Urothelium cell line (cell line): ENCODE measurements around the gene RHBDL3.

ENCODE experiments used
- DNase-seq: peaks from one replicate; pipeline ENCODE4 v3.0.0; 2011; ENCODE audit warnings: low spot score, mixed read lengths
- FAIRE-seq: peaks from 2 replicates; lab custom pipeline; 2011; peaks lifted over from hg19 to GRCh38; lab: Jason Lieb, UNC

Gene RHBDL3

DNA sequence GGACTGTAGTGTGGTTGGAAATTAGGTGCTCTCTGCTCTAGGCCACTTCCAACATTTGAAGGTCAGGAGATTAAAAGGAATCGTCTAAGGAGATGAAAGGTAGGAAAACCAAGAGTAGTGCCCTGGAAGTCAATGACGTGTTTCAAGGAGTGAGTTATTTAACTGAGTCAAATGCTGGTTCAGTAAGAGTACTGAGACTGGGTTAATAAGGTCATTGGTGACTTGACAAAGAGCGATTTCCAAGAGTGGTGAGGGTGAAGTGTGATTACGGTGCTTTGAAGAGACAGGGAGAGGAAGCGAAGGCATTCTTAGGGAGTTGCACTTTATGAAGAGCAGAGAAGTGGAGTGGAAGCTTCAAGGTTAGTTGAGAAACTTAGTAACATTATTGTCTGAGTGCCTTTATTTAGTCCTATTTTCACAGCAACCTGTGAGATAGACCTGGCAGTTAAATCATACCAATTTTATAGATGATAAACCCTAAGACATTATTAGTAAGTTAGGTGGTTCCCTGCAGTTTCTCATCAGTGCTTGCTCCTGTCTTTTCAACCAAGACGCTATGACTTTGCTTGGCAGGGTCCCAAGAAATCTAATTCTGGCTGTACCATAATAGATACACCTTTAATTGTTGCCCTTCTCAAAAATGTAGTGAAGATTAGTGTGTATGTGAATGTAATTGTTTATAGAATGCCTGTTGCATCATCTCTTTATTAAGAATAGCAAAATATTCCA lies 90.2 kb downstream of the RHBDL3 start:
- DNase-seq (no peak), FAIRE-seq (no peak)

DNA sequence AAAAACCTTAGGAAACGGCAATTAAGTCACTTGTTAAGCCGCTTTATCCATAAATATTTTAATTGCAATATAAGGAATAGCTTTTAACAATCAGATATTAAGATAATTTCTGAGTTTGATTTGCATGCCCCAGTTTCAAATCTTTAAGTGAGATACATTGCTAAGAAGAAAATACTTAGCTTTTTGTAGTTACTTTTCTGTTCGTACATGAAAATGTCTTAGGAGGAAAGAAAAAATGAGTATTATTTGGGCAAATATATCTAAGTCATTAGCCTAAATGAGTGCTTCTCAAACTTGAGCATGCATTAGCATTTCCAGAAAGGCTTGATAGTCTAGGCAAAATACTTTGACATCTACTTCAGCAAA lies 90.7 kb downstream of the RHBDL3 start:
- FAIRE-seq (no peak), DNase-seq (no peak)

DNA sequence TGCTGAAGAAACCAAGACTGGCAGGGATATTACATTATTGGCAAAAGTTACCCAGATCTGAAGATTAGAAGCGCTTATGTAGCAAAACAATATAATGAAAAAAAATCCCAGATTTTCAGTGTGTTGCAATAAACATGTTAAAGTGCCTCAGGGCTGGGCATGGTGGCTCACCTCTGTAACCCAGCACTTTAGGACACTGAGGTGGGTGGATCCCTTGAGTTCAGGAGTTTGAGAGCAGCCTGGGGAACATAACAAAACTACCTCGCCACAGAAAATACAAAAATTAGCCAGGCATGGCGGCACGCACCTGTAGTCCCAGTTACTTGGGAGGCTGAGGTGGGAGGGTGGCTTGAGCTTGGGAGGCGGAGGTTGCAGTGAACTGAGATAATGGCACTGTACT lies 91.1 kb downstream of the RHBDL3 start:
- DNase-seq = no peak
- FAIRE-seq = no peak

DNA sequence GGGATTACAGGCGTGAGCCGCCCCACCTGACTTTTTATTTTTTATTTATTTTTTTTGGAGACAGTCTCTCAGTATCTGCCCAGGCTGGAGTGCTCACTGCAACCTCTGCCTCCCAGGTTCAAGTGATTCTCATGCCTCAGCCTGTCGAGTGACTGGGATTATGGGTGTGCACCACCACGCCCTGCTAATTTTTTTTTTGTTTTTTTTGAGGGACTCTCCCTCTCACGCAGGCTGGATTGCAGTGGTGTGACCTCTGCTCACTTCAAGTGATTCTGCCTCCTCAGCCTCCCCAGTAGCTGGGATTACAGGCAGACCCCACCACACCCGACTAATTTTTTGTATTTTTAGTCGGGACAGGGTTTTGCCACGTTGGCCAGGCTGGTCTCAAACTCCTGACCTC lies 92.0 kb downstream of the RHBDL3 start:
- DNase-seq (no peak), FAIRE-seq (no peak)

DNA sequence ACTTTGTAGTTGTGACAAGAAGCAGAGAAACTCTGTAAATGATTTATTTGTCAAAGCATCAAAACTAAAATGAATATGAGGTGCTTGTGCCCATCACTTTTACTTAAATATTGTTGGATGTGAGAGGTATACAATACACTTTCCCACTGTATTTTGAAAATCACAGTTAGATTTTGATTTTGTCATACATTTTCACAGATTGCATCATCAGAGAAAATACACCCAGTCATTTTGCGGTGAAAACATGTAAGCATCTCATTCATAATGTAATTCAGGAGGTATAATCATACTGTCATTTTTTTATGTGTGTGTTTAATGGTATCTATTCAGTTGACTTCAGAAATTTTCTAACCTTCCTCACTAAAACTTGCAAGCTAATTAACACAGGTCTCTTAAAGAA lies 95.6 kb downstream of the RHBDL3 start:
- FAIRE-seq (no peak), DNase-seq (no peak)

DNA sequence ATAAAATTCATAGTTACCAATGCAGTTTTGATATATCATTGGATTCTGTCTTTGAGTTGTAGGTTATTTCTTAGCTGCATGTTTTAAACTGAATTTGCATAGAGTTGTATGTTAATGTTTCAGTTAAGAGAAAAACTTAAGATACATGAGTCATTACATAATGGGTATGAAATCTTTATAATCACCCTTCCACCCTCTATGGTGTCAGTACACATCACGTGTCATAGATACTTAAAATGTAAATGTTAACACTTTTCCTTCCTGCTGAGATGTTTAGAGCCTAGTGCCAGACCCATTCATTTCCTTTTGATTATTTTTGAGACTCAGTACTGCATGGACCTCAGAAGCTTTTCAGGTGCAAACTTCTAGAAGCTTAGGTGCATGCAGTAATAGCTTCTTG lies 104.8 kb downstream of the RHBDL3 start:
- DNase-seq (no peak), FAIRE-seq (no peak)
